Measurements from ENCODE around the gene NUP153.
A peak's percentile ranks its signal among the peaks of the same experiment; 100 is the strongest.
"Not testable (repeated sequence)": the region's sequence is repeated elsewhere in the genome, so short reads cannot be mapped to it uniquely, and the experiment has no call there.

NUP153 gene

DNA sequence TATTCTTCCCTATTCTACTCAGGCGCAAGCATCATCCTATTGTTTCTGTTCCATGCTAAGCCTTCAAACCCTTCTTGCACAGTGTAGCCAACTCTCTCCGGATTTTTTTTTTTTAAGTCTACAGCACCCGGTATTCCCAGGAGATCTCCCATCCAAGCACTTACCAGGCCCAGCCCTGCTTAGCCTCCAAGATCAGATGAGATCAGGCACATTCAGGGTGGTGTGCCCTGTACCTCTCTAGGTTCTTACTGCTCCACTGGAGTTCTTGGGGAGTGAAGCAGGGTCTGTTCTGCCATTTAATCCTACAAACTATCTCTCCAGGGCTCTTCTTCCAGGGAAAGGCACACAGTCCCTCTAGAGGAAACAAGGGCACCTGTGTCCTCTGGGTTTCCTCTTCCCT is 14.9 kb upstream of the NUP153 start:
- DNase-seq (ENCODE audit: low spot score in 2 of 2) (no peak), ATAC-seq (no peak)
- Mint-ChIP-seq H3K36me3 (no peaks in the 10 kb centered on the region), H3K4me1 (no peaks in the 10 kb centered on the region), H3K4me3 (no peak overlapping the region), H3K9me3 (no peaks in the 10 kb centered on the region), H3K27ac (no peak overlapping the region)

- peaks cover 12% of the 10 kb centered on the region for H3K4me1 Mint-ChIP-seq
- H3K9me3 Mint-ChIP-seq, result peaks cover 2% of the 10 kb centered on the region
- no peaks in the 10 kb centered on the region for H3K36me3 Mint-ChIP-seq
- ATAC-seq, result no peak
- DNase-seq (ENCODE audit: low spot score in 2 of 2), result no peak
- no peak overlapping the region for H3K27ac Mint-ChIP-seq
- no peak overlapping the region for H3K4me3 Mint-ChIP-seq
These were observed 12.8 kb upstream of the NUP153 start for GRCh38 chr6:17719323-17720041.

DNA sequence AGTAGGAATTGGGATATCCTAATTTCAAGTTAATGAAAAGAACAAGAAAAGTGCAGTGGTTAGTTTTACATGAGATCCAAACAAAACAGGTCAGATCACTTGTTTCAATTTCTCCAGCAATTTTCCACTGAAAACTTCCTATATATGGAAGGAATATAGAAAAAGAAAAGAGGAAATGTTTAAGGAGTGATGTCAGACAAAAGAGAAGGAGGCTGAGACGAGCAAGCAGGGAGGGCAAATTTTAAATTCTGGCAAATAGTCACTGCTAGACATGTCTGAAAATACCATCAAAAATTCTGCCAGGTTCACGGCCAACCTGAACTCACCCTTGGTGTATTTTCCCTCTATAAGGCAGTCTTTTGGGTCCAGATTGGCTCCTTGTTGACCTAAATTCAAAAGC is 9.5 kb upstream of the NUP153 start:
- Mint-ChIP-seq H3K9me3 (peaks cover 2% of the 10 kb centered on the region), H3K27ac (no peak overlapping the region), H3K4me3 (no peak overlapping the region), H3K4me1 (peaks cover 12% of the 10 kb centered on the region), H3K36me3 (no peaks in the 10 kb centered on the region)
- ATAC-seq, result no peak
- no peak for DNase-seq (ENCODE audit: low spot score in 2 of 2)

DNA sequence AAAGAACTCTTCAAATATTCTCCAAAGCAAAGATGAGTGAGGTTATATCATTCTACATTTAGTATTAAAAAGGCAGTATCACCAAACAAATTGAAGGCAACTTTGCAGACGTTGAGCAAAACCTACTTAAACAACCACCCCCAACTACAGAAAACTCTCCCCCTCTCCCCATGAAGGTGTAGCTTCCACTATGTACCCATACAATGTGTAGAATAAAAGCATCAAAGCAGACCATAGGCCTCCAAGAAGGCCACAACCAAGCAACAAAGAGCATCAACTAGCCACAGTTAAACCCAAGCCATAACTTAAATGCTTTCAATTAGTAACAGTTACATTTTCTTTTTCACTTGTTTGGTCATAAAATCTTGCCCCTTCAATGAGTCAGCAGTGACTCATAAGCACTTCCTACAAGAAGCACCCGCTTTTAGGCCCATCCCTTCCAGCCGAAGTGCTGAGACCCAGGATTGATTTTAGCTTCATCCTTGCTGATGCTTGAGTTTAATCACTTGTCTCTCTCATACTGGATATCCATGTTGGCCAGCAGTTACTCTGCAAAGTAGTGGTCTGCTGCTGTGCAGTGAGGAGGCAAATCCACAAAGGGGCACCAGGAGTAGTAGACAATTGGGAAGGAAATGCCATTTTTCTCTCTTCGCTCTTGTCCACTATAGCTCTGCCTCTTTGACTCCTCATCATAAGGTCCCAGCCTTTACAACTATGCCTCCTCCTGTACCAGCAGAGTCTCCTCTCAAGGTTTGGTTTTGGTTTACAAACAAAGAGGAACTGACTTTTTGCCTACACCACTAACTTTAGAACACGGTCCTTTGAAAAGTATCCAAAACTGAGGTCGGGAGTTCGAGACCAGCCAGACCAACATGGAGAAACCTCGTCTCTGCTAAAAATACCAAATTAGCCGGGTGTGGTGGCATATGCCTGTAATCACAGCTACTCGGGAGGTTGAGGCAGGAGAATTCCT is 8.4 kb upstream of the NUP153 start:
- DNase-seq (ENCODE audit: low spot score in 2 of 2) (peak in 1 of 2 donors; percentile 69), ATAC-seq (peak; percentile 96)
- Mint-ChIP-seq H3K4me3 (peak overlapping the region; percentile 54), H3K36me3 (no peaks in the 10 kb centered on the region), H3K27ac (peak overlapping the region; percentile 87), H3K9me3 (peaks cover 2% of the 10 kb centered on the region), H3K4me1 (peaks cover 12% of the 10 kb centered on the region)

DNA sequence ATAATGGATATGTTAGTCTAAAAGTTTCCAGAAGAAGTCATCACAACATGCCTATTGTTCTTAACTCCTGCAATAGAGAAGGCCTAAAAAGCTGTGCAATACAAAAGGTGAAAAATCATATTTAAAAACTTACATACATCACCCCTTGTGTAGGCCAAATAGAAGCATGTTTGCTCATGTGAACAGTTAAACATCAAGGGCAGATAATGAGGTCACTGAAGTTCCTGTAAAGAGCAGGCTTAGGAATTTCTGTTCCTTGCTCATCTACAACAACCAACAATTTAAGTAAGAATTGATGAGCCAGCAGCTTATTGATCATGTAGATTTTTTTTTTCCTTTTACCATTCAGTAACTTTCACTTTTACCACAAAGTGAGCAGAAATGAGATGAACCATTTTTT is 7.5 kb upstream of the NUP153 start:
- ATAC-seq, result no peak
- Mint-ChIP-seq H3K4me3 (no peak overlapping the region), H3K9me3 (peaks cover 2% of the 10 kb centered on the region), H3K27ac (peak overlapping the region; percentile 87), H3K4me1 (peaks cover 12% of the 10 kb centered on the region), H3K36me3 (peaks cover 6% of the 10 kb centered on the region)
- DNase-seq (ENCODE audit: low spot score in 2 of 2), result no peak

DNA sequence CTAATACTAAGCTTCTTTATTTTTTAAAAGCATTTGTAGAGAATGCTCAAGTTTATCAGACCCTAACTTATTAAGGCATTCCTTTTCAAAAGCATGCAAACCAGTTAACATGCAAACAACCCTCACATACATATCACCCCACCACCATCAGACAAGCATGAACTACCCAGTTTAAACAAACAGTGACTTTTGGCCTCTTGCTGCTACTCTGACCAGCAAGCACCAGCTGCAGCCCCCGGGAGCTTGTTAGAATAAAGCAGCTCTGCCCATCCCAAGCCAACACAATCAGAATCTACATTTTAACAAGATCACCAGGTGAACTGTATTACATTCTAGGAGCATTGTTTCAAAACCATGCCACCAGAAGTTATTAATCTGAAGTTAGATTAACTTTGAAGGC is 5.9 kb upstream of the NUP153 start:
- no peak for ATAC-seq
- H3K4me1 Mint-ChIP-seq, result peaks cover 12% of the 10 kb centered on the region
- no peak for DNase-seq (ENCODE audit: low spot score in 2 of 2)
- peaks cover 2% of the 10 kb centered on the region for H3K9me3 Mint-ChIP-seq
- H3K36me3 Mint-ChIP-seq, result peaks cover 22% of the 10 kb centered on the region
- H3K4me3 Mint-ChIP-seq, result no peak overlapping the region
- H3K27ac Mint-ChIP-seq, result no peak overlapping the region

DNA sequence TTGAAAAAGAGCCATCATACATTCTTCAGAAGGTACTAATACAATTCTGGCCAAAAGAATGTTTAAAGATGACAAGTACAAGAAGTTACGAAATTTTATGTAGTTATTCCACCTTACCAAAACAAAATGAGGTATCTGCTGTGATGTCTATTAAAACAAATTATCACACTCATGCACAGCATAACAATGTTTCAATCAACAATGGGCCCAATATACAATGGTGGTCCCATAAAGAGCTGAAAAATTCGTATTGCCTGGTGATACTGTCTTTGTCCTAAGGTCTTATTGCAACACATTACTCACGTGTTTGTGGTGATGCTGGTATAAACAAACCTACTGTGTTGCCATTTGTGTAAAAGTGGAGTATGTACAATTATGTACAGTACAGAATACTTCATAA is 3.6 kb upstream of the NUP153 start:
- Mint-ChIP-seq H3K4me1 (peaks cover 15% of the 10 kb centered on the region), H3K36me3 (peaks cover 44% of the 10 kb centered on the region), H3K27ac (no peak overlapping the region), H3K9me3 (peaks cover 2% of the 10 kb centered on the region), H3K4me3 (no peak overlapping the region)
- DNase-seq (ENCODE audit: low spot score in 2 of 2) (no peak), ATAC-seq (no peak)

GRCh38 chr6:17709476-17709875 is 2.8 kb upstream of the NUP153 start:
- Mint-ChIP-seq H3K4me1 (peaks cover 7% of the 10 kb centered on the region), H3K27ac (no peak overlapping the region), H3K36me3 (peaks cover 52% of the 10 kb centered on the region), H3K4me3 (no peak overlapping the region), H3K9me3 (no peaks in the 10 kb centered on the region)
- no peak for ATAC-seq
- no peak for DNase-seq (ENCODE audit: low spot score in 2 of 2)

GRCh38 chr6:17708035-17708434 is 1.3 kb upstream of the NUP153 start:
- not testable (repeated sequence) for H3K4me3 Mint-ChIP-seq; H3K9me3 Mint-ChIP-seq; H3K27ac Mint-ChIP-seq; ATAC-seq; DNase-seq (ENCODE audit: low spot score in 2 of 2)
- Mint-ChIP-seq H3K36me3 (peaks cover 65% of the 10 kb centered on the region), H3K4me1 (peaks cover 12% of the 10 kb centered on the region)

- peaks cover 18% of the 10 kb centered on the region for H3K4me1 Mint-ChIP-seq
- DNase-seq (ENCODE audit: low spot score in 2 of 2), result no peak
- peaks cover 71% of the 10 kb centered on the region for H3K36me3 Mint-ChIP-seq
- peak overlapping the region; percentile 96 for H3K27ac Mint-ChIP-seq
- H3K9me3 Mint-ChIP-seq, result no peaks in the 10 kb centered on the region
- H3K4me3 Mint-ChIP-seq, result peak overlapping the region; percentile 82
- no peak for ATAC-seq
These were observed 586 bp upstream of the NUP153 start for GRCh38 chr6:17707371-17707651.

- H3K4me1 Mint-ChIP-seq, result peaks cover 26% of the 10 kb centered on the region
- no peaks in the 10 kb centered on the region for H3K9me3 Mint-ChIP-seq
- peak overlapping the region; percentile 82 for H3K4me3 Mint-ChIP-seq
- peak; percentile 71 to 95 for DNase-seq (ENCODE audit: low spot score in 2 of 2)
- H3K36me3 Mint-ChIP-seq, result peaks cover 80% of the 10 kb centered on the region
- peak; percentile 84 for ATAC-seq
- H3K27ac Mint-ChIP-seq, result peak overlapping the region; percentile 96
These were observed 746 bp downstream of the NUP153 start for GRCh38 chr6:17705778-17706579.

DNA sequence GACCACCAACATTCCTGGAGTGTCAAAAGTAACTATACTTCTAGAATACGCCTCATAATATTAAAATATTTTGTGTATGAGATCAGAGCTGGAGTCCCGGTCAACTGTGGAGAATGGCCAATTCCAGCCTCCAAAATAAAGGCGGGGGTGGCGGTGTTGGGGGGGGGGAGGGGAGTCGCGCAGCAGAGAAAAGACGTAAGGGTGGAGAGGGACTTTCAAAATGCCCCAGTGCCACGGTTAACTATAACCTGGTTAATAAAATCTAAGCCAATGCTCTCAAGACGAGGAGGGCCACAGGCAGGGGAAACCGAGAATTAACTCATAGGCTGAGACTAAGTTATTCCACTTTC is 1.3 kb downstream of the NUP153 start:
- DNase-seq (ENCODE audit: low spot score in 2 of 2) (no peak), ATAC-seq (peak; percentile 27)
- Mint-ChIP-seq H3K4me1 (peaks cover 32% of the 10 kb centered on the region), H3K9me3 (no peaks in the 10 kb centered on the region), H3K36me3 (peaks cover 85% of the 10 kb centered on the region), H3K4me3 (peak overlapping the region; percentile 82), H3K27ac (peak overlapping the region; percentile 96)

- no peak for DNase-seq (ENCODE audit: low spot score in 2 of 2)
- ATAC-seq, result no peak
- H3K27ac Mint-ChIP-seq, result peak overlapping the region; percentile 95
- peaks cover 36% of the 10 kb centered on the region for H3K4me1 Mint-ChIP-seq
- peak overlapping the region; percentile 82 for H3K4me3 Mint-ChIP-seq
- H3K9me3 Mint-ChIP-seq, result no peaks in the 10 kb centered on the region
- H3K36me3 Mint-ChIP-seq, result peaks cover 91% of the 10 kb centered on the region
These were observed 3.5 kb downstream of the NUP153 start for GRCh38 chr6:17703256-17703694.

DNA sequence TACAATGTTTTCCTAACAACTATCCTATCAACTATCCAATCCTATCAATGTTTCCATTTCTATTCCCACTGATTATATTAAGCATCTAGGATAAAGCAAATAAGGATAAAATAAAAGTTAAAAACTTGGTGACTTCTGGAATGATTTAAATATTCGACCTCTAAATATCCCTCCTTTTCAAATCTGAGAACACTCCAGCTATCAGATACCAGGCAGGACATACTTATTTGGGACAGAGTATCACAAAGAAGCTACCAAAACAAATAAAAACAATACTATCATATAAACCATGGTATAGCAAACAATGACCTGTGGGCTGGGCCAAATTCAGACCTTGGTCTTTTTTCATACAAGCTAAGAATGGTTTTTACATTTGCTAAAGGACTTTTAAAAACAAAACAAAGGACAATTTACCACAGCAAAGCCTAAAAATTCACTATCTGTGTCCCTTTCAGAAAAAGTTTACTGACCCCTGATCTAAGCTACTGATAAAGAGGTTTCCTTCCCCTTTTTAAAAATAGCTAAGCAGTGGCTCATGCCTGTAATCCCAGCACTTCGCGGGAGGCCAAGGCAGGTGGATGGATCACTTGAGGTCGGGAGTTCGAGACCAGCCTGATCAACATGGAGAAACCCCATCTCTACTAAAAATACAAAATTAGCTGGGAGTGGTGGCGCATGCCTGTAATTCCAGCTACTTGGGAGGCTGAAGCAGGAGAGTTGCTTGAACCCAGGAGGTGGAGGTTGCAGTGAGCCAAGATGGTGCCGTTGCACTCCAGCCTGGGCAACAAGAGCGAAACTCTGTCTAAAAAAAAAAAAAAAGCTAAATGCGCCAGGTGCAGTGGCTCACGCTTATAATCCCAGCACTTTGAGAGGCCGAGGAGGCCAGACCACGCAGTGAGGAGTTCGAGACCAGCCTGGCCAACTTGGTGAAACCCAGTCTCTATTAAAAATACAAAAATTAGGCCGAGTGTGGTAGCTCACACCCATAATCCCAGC is 6.0 kb downstream of the NUP153 start:
- ATAC-seq (no peak), DNase-seq (ENCODE audit: low spot score in 2 of 2) (no peak)
- Mint-ChIP-seq H3K4me1 (peaks cover 43% of the 10 kb centered on the region), H3K36me3 (peaks cover 78% of the 10 kb centered on the region), H3K4me3 (peak overlapping the region; percentile 82), H3K27ac (peak overlapping the region; percentile 45), H3K9me3 (no peaks in the 10 kb centered on the region)

All from stimulated activated effector memory CD8-positive, alpha-beta T cell treated with anti-CD3 and anti-CD28 coated beads, Interleukin-12 subunit alpha, Interleukin-12 subunit beta, amount 100 ng/mL, for 72 hours (primary cell).